Lower lobe of right lung (tissue), 2 donors: ENCODE results near the gene PODN. TPM values are rescaled to one million over a fixed set of nuclear protein-coding genes. Genes with fewer than 3 reads are reported as not detected.

Experiments
- ATAC-seq, 2 donors: fragments of 200-7000 bp; cut with Tn5 transposase; one replicate each; pipeline ENCODE4 v1.9.1; 2020 to 2022; ENCODE audit warnings: mild to moderate bottlenecking in 2 of 2, moderate library complexity in 2 of 2
- DNase-seq: peaks from one replicate; pipeline ENCODE4 v3.0.0-alpha.2; 2020
- H3K27ac ChIP-seq: fragments of 200-600 bp; one replicate; pipeline ENCODE4 v1.8.0; 2022
- H3K27me3 ChIP-seq: fragments of 200-600 bp; one replicate; pipeline ENCODE4 v1.8.0; 2022; ENCODE audit warnings: low read depth
- H3K36me3 ChIP-seq: fragments of 200-600 bp; one replicate; pipeline ENCODE4 v1.8.0; 2022; ENCODE audit warnings: mild to moderate bottlenecking
- H3K4me1 ChIP-seq: fragments of 200-600 bp; one replicate; pipeline ENCODE4 v1.8.0; 2022
- H3K4me3 ChIP-seq: fragments of 200-600 bp; one replicate; pipeline ENCODE4 v1.8.0; 2022; ENCODE audit warnings: mild to moderate bottlenecking
- H3K9me3 ChIP-seq: fragments of 200-600 bp; one replicate; pipeline ENCODE4 v1.8.0; 2022
- CTCF ChIP-seq: fragments of 200-600 bp; IDR thresholded peaks from one replicate; pipeline ENCODE4 v1.8.0; 2022; ENCODE audit warnings: antibody characterized with exemption, mild to moderate bottlenecking
- intact Hi-C: fragments of 100-400 bp; cut with DNase I; formaldehyde crosslinking; loops from one replicate; pipeline ENCODE4 v1.11.0; 2022
- total RNA-seq: library from RNA; stranded (reverse); fragmentation: NEBNext Ultra II Directional; extraction: Animal tissue kit (Norgen Biotek cat#: 25700); gene quantifications from one replicate; pipeline ENCODE4 v1.2.1, GENCODE V29; 2021
- donor health status: DM: no; HTN: yes; CAD: no; lungs with severe emphysema.

Gene PODN
- total RNA-seq, 1 donor from 2014 or later: 64.0 TPM

DNA sequence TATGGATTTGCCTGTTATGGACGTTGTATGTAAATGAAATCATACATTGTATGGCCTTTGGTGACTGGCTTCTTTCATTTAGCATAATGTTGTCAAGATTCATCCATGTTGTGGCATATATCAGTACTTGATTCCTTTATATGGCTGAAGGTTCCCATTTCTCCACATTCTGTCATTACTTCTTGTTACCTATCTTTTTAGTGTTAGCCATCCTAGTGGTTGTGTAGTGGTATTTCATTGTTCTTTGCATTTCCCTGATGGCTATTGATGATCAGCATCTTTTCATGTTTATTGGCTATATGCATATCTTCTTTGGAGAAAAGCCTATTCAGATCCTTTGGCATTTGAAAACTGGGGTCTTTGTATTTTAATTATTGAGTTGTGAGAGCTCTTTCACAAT is 39.8 kb upstream of the PODN start:
- Histone ChIP-seq H3K27me3 (no peaks in the 10 kb centered on the region), H3K9me3 (no peaks in the 10 kb centered on the region), H3K27ac (no peak overlapping the region), H3K4me1 (peaks cover 26% of the 10 kb centered on the region), H3K36me3 (no peaks in the 10 kb centered on the region), H3K4me3 (no peak overlapping the region)
- intact Hi-C loops: no loop called here
- ATAC-seq: no peak
- TF ChIP-seq CTCF: no peak
- no peak for DNase-seq

DNA sequence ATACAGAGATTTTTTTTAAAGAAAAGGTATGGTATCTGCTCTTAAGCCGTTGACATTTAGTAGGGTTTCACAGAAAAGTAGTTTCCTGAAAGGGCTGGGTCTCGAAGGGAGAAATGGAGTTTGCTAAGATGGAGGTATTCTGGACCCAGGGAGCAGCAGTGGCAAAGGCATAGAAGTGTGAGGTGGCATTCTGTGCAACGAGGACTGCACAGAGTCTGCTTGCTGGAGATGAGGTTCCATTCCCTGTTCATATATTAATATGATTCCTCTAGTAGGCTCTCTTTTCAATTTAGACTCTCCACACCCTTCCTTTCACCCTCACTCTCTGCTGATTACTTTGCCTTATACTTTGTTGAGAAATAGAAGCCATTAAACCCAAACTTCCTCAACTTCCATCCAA is 38.5 kb upstream of the PODN start:
- intact Hi-C loops: no loop called here
- Histone ChIP-seq H3K4me3 (no peak overlapping the region), H3K27ac (no peak overlapping the region), H3K4me1 (peaks cover 26% of the 10 kb centered on the region), H3K36me3 (peaks cover under 1% of the 10 kb centered on the region), H3K27me3 (no peaks in the 10 kb centered on the region), H3K9me3 (no peaks in the 10 kb centered on the region)
- TF ChIP-seq CTCF: no peak
- no peak for ATAC-seq
- no peak for DNase-seq

DNA sequence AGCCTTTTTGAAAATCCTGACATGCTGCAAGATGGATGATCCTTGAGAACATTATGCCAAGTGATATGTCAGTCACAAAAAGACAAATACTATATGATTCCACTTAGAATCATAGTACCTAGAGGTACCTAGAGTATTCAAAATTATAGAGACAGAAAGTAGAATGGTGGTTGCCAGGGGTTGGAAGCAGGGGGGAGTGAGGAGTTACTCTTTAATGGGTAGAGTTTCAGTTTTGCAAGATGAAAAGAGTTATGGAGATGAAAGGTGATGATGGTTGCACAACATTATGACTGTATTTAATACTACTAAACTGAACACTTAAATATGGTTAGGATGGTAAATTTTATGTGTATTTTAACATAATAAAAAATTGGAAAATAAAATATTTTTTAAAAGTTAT is 37.9 kb upstream of the PODN start:
- no peak for ATAC-seq
- Histone ChIP-seq H3K9me3 (no peaks in the 10 kb centered on the region), H3K4me1 (peaks cover 26% of the 10 kb centered on the region), H3K36me3 (peaks cover 6% of the 10 kb centered on the region), H3K27ac (no peak overlapping the region), H3K27me3 (no peaks in the 10 kb centered on the region), H3K4me3 (no peak overlapping the region)
- TF ChIP-seq CTCF: no peak
- intact Hi-C loops: no loop called here
- no peak for DNase-seq

DNA sequence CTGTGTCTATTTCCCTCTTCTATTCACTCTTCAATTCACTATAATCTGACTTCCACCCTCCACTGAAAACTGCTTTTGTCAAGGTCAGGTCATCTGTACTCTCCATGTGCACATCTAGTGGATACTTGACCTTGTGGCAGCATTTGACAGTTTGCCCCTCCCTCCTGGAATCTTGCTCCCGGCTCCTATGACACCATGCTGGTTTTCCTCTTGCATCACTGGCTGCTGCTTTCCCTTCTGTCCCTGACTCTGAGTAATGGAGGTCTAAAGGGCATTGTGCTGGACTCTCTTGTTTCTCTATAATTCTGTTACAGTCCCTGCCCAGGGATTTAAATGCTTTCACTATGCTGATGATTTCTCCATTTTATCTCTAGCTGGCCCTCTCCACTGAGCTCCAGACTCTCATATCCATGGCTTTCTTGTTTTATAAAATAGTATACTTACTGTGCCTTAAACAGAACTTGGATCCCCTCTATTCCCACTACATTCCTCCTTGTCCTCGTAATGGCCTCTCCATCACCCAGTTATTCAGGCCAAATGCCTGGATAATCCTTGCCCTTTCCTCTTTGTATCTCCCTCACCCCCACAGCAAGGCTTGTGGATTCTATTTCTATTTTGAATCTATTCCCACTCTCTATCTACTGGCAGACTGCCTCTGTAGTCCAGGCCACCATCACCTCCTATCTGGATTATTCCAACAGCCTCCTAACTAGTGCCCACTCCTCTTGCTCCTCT is 36.8 kb upstream of the PODN start:
- DNase-seq (no peak), ATAC-seq (peak; percentile 71 to 80)
- H3K27me3 ChIP-seq: no peaks in the 10 kb centered on the region
- H3K4me1 ChIP-seq: peaks cover 26% of the 10 kb centered on the region
- no peak overlapping the region for H3K4me3 ChIP-seq
- no peaks in the 10 kb centered on the region for H3K9me3 ChIP-seq
- H3K36me3 ChIP-seq: peaks cover 16% of the 10 kb centered on the region
- H3K27ac ChIP-seq: peak overlapping the region; percentile 10
- intact Hi-C loops: no loop called here
- no peak for TF ChIP-seq CTCF

DNA sequence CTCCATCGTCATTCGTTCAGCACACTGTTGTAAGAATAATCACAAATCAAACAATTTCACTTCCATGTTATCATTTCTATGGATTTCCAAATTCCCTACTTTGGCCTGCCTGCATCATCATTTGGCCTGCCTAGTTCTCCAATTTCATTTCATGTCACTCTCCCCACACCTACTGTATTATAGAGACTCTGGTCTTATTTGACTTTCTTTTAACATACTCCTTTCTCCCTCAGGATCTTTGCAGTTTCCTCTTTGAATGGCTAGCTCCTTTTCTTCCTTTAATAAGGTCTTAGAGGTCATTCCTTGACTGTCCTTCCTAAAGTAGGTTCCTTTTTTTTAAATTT is 36.3 kb upstream of the PODN start:
- Histone ChIP-seq H3K9me3 (no peaks in the 10 kb centered on the region), H3K27me3 (no peaks in the 10 kb centered on the region), H3K4me1 (peaks cover 26% of the 10 kb centered on the region), H3K4me3 (no peak overlapping the region), H3K36me3 (peaks cover 16% of the 10 kb centered on the region), H3K27ac (peak overlapping the region; percentile 10)
- ATAC-seq (no peak), DNase-seq (no peak)
- intact Hi-C loops: no loop called here
- no peak for TF ChIP-seq CTCF

DNA sequence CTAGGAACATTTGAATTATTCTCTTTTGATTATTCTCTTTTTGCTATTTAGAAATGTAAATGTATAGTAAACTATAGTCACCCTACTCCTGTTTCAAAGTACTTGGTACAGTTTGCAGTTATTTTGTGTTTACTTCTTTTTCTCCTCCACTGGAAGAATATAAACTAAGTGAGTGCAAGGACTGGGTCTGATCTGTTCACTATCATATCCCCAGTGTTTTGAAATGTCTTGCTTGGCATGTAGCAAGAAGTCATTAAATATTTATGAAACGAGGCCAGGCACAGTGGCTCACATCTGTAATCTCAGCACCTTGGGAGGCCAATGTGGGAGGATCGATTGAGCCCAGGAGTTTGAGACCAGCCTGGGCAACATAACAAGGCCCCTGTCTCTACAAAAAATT is 35.8 kb upstream of the PODN start:
- no peak for ATAC-seq
- TF ChIP-seq CTCF: no peak
- Histone ChIP-seq H3K4me3 (no peak overlapping the region), H3K9me3 (no peaks in the 10 kb centered on the region), H3K4me1 (peaks cover 26% of the 10 kb centered on the region), H3K36me3 (peaks cover 16% of the 10 kb centered on the region), H3K27ac (no peak overlapping the region), H3K27me3 (no peaks in the 10 kb centered on the region)
- no peak for DNase-seq
- intact Hi-C loops: no loop called here
